NOMO-1 (cell line): Measurements from ENCODE around the gene SMCO4.
A peak's percentile ranks its signal among the peaks of the same experiment; 100 is the strongest.
"Not testable (repeated sequence)": the region's sequence is repeated elsewhere in the genome, so short reads cannot be mapped to it uniquely, and the experiment has no call there.

Experiments used
- DNase-seq, 2 experiments: peaks; one replicate each; lab custom pipeline; 2025; ENCODE audit not compliant: unreplicated experiment in 2 of 2; lab: John Stamatoyannopoulos, UW

The SMCO4 gene

DNA sequence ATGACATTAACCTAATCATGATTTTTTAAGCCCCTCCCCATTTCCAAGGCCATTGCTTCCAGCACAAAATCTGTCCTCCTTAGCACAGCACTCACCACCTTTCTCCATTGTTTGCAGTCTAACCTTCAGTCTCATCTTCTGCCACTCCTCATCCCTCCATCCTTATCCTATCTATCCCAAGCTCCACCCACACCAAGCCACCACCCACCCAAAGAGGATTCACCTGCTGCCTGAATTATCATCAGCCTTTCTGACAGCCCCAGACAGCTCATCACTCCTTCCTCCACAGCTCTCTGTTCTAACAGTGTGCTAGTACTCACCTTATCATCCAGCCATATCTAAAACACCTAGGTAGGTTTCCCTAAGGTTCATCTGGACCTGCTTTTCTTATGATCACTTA, 20.7 kb upstream of the SMCO4 start:
- no peak for DNase-seq

DNA sequence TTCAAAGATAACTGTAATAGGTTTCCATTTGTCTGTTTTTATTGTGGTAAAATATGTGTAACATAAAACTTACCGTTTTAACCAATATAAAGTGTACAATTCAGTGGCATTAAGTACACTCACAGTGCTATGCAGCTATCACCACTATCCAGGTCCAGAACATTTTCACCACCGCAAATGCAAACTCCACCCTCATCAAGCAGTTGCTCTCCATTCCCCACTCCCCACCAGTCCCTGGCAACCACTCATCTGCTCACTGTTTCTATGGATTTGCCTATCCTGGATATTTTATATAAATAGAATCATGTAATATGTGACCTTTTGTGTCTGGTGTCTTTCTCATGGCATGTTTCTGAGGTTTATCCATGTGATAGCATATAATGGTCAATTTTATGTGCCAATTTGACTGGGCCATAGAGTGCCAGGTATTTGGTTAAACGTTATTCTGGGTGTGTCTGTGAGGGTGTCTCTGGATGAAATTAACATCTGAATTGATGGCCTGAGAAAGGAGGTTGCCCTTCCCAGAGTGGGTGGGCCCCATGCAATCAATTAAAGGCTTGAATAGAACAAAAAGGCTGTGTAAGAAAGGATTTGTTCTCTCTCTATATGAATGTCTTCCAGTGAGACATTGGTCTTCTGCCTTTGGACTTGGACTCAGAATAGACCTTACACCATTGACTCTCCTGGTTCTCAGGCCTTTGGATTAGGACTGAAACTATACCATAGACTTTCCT, 17.2 kb upstream of the SMCO4 start:
- DNase-seq: no peak

DNA sequence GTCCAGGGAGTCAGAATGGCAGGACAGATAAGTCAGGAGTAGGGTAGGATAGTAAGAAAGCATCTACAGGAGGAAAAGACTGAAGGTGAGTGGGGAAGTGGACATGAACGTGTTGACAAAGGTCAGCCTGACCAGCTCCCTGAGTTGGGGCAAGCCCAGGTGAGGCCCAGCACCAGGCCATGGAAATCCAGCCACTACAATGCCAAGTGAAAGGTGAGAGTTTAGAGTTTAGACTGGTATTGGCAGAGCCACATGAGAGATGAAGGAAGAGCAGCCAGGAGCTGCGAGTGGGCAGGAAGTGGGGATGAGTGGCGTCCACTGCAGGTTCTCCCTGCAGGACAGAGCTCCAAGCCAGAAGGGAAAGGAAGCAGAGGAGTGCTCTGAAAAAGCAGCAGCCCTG, 16.5 kb upstream of the SMCO4 start:
- no peak for DNase-seq

DNA sequence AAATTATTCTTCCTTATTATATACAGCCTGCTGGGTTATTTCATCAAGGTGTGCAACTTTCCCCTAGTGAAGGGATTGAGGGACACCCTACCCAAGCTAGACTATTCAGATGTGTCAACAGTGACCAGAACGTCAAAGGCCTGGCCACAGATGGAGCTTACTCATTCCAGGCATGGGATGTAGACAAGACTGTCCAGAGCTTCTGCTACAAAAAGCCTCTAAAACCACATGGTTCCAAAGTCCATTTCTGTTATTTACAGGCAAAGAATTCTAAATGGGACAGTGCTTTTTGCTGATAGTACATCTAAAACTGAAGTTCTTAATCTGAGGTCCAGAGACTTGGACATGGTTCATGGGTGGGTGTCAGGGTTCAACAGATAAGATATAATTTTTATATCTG, 9.7 kb upstream of the SMCO4 start:
- no peak for DNase-seq

GRCh38 chr11:93549976-93550375, 6.8 kb upstream of the SMCO4 start:
- no peak for DNase-seq

DNA sequence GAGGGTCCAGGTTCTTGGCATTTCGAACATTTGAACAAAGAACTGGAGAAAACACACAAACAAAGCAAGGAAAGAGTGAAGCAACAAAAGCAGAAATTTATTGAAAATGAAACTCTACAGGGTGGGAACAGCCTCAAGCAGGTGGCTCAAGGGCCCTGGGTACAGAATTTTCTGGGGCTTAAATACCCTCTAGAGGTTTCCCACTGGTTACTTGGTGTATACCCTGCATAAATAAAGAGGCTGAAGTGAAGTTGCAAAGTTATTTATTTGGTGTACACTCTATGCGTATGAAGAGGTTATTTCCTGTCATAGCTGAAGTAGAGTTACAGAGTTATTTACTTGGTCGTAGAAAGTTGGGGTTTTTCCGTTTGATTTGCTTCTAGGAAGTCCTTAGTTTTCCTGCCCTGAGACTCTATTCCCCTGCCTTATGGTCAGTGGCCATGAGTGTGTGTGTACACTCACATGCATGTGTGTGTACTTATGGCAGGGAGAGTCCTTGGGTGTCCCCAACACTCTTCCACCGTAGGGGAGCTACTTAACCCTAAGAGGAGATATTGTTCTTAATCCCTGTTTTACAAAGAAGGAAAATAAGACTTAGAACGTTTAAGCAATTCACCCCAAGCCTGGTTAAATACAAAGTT, 5.6 kb upstream of the SMCO4 start:
- no peak for DNase-seq

DNA sequence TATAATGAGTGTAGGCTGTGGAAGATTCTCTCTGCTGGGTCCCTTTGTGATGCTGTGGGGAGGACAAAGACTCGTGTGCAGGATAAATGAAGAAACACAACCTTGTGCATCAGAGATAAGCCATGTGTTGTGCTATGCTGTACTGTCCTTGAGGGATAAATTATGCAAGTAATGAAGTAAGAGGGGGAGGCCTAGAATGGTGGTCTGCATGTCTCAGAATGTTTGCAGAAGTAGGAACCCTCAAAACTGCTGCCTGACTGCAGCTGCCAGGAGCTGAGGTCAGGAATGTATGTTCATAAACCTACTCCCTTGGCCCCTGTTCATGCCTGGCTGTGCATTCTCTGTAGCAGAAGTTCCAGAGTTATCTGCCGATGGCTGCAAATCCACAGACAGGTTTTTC, 4.6 kb upstream of the SMCO4 start:
- no peak for DNase-seq

DNA sequence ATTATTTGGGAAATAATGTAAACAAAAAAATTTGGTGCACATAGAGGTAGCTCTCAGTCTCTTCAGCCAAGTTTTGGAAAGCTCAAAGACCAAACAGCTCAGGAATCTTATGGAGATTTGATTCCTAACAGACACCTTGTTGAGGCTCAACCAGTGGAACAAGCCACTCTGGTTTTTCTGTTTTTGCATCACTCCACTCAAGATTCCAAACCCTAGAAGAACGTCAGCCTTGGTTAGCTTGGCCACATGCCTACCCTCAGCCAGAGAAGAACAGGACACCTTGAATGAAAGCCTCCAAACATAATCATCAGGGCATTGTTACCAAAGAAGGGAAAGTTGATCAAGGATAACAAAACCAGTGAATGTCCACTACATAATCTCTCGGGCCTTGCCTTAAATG, 3.8 kb upstream of the SMCO4 start:
- no peak for DNase-seq

DNA sequence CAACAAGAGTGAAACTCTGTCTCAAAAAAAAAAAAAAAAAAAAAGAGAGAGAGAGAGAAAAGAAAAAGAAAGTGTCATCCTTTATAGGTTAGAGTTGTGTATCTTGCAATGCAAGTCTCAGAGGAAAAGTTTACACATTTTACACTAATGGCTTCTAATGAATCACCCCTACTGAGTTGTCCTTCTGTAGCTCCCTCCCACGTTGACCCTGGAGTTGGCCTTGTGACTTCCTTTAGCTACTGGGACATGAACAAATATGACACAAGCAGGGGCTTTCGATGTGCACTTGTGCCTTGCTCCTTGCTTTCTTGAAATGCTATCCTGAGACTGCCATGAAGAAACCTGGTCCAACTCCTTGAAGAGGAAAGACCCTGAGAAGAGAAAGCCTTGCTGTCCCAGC, 2.4 kb upstream of the SMCO4 start:
- no peak for DNase-seq

DNA sequence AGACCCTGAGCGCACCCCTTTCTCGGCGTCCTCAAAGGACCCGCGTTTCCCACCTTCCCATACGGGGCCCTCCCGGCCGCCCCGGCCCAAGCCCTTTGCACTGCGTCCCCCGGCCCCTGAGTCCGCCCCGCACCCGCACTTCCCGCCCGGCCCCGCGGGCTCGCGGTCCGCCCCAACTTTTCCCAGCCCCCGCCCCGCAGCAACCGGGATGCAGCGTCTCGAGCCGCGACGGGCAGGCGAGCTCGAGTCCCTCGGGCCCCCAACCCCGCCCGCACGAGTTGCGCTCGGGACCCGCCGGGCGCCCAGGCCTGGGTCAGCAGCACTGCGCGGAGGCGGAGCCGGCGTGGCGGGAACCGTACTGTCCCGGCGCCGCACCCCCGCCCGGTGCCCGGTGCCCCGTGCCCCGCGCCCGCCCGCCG, 371 bp downstream of the SMCO4 start:
- DNase-seq: no peak

DNA sequence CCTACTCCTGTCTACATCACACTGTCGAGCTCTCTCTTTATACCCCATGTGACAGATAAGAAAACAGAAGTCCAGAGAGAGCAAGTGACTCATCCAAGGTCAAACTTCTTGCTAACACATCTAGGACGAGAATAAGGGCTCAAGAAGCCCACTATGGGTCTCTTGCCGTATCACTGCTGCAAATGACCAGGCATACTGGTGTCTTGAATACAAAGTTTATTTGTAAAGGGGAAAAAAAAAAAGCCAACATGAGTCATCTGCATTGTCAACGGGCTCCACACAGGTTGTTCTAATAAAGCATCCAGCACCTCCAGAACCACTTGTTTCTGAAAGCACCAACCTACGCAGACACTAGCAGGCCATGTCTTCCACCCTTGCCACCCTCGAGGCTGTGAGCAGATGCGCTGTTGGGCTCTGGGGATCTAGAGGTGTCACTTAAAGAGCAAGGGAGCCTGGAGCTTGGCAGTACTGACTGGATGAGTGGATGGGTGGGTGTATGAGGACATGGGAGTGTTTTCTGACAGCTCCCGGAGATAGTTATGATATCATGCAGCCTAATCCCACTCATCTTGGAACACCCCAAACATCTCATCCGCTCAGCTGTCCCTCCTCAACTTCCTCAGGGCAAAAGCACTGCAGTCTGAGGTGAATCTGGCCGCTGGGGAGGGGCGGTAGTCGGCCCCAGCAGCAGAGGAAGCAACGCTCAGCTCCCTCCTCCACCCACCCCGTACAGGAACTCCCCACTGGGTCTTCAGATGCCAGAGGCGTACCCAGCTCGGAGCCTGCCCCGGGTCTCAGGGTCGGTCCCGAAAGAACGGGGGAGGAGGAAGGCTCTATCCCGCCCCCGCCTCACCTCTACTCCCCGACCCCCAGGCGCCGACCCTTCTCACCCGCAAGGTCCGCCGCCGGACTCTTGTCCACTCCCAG, 1.0 kb downstream of the SMCO4 start:
- peak; percentile 58 to 86 for DNase-seq

DNA sequence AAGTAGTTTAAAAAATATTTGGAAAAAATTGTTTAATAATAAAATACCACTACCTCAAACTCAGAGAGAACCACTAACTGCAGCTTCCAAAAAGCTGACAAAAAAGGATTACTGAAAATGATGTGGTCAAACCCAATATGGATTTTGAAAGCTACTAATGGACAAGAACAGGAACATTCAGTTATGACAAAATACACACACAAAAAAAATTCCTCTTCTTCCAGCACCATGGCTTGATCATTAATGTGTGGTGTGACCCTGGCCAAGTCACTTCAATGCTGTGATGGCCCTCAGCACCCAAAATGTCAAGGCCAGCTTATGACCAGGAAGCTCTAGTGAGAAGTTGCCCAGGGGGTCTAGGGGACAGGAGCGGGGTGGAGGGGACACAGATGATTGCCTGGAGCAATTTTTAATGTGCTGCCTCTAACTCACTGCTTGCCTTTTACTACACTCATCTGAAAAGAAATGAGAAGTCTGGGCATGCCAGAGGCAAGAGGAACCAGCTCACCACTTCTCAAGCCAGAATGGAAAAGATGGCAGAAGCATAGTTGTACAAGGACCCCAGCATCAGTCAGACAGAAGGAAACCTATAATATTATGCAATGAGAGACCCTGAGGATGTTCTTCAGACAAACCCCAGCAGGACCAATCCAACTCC, 2.2 kb downstream of the SMCO4 start:
- no peak for DNase-seq

- DNase-seq: no peak
These were observed 2.9 kb downstream of the SMCO4 start for GRCh38 chr11:93540337-93540736.

- DNase-seq: peak; percentile 62 to 63
These were observed 5.4 kb downstream of the SMCO4 start for GRCh38 chr11:93537767-93538261.

- peak in 1 of 2 experiments; percentile 22 for DNase-seq
These were observed 6.1 kb downstream of the SMCO4 start for GRCh38 chr11:93537049-93537448.

GRCh38 chr11:93536101-93536861, 6.9 kb downstream of the SMCO4 start:
- DNase-seq: no peak

DNA sequence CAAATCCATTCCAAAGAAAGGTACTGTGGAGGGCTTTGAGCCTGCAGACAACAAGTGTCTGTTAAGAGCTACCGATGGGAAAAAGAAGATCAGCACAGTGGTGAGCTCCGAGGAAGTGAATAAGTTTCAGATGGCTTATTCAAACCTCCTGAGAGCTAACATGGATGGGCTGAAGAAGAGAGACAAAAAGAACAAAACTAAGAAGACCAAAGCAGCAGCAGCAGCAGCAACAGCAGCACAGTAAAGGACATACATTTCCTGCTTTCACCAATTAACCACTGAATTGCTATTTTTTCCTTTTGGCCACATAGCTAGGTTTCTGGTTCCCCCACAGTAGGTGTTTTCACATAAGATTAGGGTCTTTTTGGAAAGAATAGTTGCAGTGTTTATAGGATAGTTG, 7.6 kb downstream of the SMCO4 start:
- DNase-seq: not testable (repeated sequence)

GRCh38 chr11:93532806-93533205, 10.4 kb downstream of the SMCO4 start:
- DNase-seq: no peak

GRCh38 chr11:93532281-93532789, 10.9 kb downstream of the SMCO4 start:
- DNase-seq: no peak

- no peak for DNase-seq
These were observed 12.7 kb downstream of the SMCO4 start for GRCh38 chr11:93530468-93530826.
